D721Med (cell line): ENCODE measurements around the gene SDHA.

Experiments
- DNase-seq: peaks from one replicate; pipeline ENCODE4 v3.0.0; 2011; ENCODE audit warnings: low spot score; ENCODE audit not compliant: insufficient read length
- FAIRE-seq: peaks from 2 replicates; lab custom pipeline; 2011; peaks lifted over from hg19 to GRCh38; lab: Jason Lieb, UNC
- CTCF ChIP-seq: IDR thresholded peaks from 2 replicates; pipeline ENCODE4 v1.5.1; 2012; ENCODE audit warnings: mild to moderate bottlenecking, control low read depth; ENCODE audit not compliant: insufficient read depth; ENCODE audit errors: missing control alignments

Gene SDHA

GRCh38 chr5:186091-187041 lies 31.8 kb upstream of the SDHA start:
- TF ChIP-seq CTCF = no peak
- FAIRE-seq = no peak
- no peak for DNase-seq

- FAIRE-seq (no peak), DNase-seq (no peak)
Measured at GRCh38 chr5:187042-187431, 31.1 kb upstream of the SDHA start.

GRCh38 chr5:187617-188451 lies 30.3 kb upstream of the SDHA start:
- no peak for FAIRE-seq
- DNase-seq = no peak
- no peak for TF ChIP-seq CTCF

More at GRCh38 chr5:187042-187431, 31.1 kb upstream of the SDHA start:
- no peak for TF ChIP-seq CTCF

- peak; percentile 69 for TF ChIP-seq CTCF
- DNase-seq (peak; percentile 89), FAIRE-seq (no peak)
Measured at GRCh38 chr5:188488-189481, 29.3 kb upstream of the SDHA start.

GRCh38 chr5:189486-189885 lies 28.6 kb upstream of the SDHA start:
- no peak for TF ChIP-seq CTCF
- DNase-seq = no peak
- FAIRE-seq = no peak

- FAIRE-seq (no peak), DNase-seq (no peak)
- TF ChIP-seq CTCF = no peak
Measured at GRCh38 chr5:189976-190365, 28.1 kb upstream of the SDHA start.
